OCI-LY1 (cell line): ENCODE measurements around the gene ACAP3.

Experiments
- H2AFZ ChIP-seq: fragments of 200-600 bp; sonication (generic), shearing (Covaris generic); 2 replicates; pipeline ENCODE4 v1.6.0; 2014; ENCODE audit warnings: antibody characterized with exemption, mild to moderate bottlenecking, low read length
- H3F3A ChIP-seq: fragments of 200-600 bp; sonication (generic), shearing (Covaris generic); 2 replicates; pipeline ENCODE4 v1.6.0; 2014; ENCODE audit warnings: mild to moderate bottlenecking, antibody characterized with exemption, low read length, moderate library complexity; ENCODE audit not compliant: insufficient read depth
- H3K27ac ChIP-seq: fragments of 200-600 bp; sonication (generic); 2 replicates; pipeline ENCODE4 v1.5.1; 2014; ENCODE audit warnings: low read length, mixed run types, mild to moderate bottlenecking, low read depth; ENCODE audit not compliant: poor library complexity, severe bottlenecking
- H3K27me3 ChIP-seq: fragments of 200-600 bp; sonication (generic); 2 replicates; pipeline ENCODE4 v1.6.0; 2014; ENCODE audit warnings: antibody characterized with exemption, mild to moderate bottlenecking, low read length, moderate library complexity; ENCODE audit not compliant: insufficient read depth
- H3K36me3 ChIP-seq: fragments of 200-600 bp; sonication (generic); 2 replicates; pipeline ENCODE4 v1.6.1; 2014; ENCODE audit warnings: mild to moderate bottlenecking, antibody characterized with exemption, low read length, moderate library complexity, mixed read lengths; ENCODE audit not compliant: insufficient read depth
- H3K4me1 ChIP-seq: fragments of 200-600 bp; sonication (generic); 2 replicates; pipeline ENCODE4 v1.5.1; 2014; ENCODE audit warnings: mild to moderate bottlenecking, low read length, moderate library complexity; ENCODE audit not compliant: insufficient read depth, severe bottlenecking
- H3K4me2 ChIP-seq: fragments of 200-600 bp; sonication (generic), shearing (Covaris generic); 2 replicates; pipeline ENCODE4 v1.6.1; 2014; ENCODE audit warnings: low read length
- H3K4me3 ChIP-seq: fragments of 200-600 bp; sonication (generic); 2 replicates; pipeline ENCODE4 v1.5.1; 2014; ENCODE audit warnings: low read length, low read depth, mild to moderate bottlenecking, mixed read lengths; ENCODE audit not compliant: poor library complexity, severe bottlenecking
- H3K79me2 ChIP-seq: fragments of 200-600 bp; shearing (Covaris generic); 2 replicates; pipeline ENCODE4 v1.6.1; 2016; ENCODE audit warnings: mixed run types, low read length, mixed read lengths; ENCODE audit not compliant: insufficient read depth
- H3K9ac ChIP-seq: fragments of 200-600 bp; sonication (generic), shearing (Covaris generic); 2 replicates; pipeline ENCODE4 v1.6.1; 2014; ENCODE audit warnings: mild to moderate bottlenecking, low read length, mixed read lengths
- H3K9me2 ChIP-seq: fragments of 200-600 bp; sonication (generic), shearing (Covaris generic); 2 replicates; pipeline ENCODE4 v1.6.1; 2014; ENCODE audit warnings: low read depth, mild to moderate bottlenecking, low read length, mixed read lengths
- H3K9me3 ChIP-seq: fragments of 200-600 bp; shearing (Covaris generic); 2 replicates; pipeline ENCODE4 v1.6.1; 2014; ENCODE audit warnings: low read length, mixed read lengths
- H4K20me1 ChIP-seq: fragments of 200-600 bp; sonication (generic), shearing (Covaris generic); 2 replicates; pipeline ENCODE4 v1.6.0; 2016; ENCODE audit warnings: mild to moderate bottlenecking, low read length; ENCODE audit not compliant: insufficient read depth
- EZH2 ChIP-seq: fragments of 200-600 bp; sonication (generic), shearing (Covaris generic); IDR thresholded peaks from 2 replicates; pipeline ENCODE4 v1.8.0; 2017; ENCODE audit warnings: borderline replicate concordance, mixed run types, mild to moderate bottlenecking, antibody characterized with exemption, low read length, moderate library complexity, mixed read lengths
- TF ChIP-seq, protein P1 (sequence below): fragments of 200-600 bp; sonication (generic), shearing (Covaris generic); IDR thresholded peaks from 2 replicates; pipeline ENCODE4 v1.5.1; 2017; ENCODE audit warnings: mild to moderate bottlenecking, antibody characterized with exemption, low read length, moderate library complexity, mixed read lengths

Gene ACAP3

DNA sequence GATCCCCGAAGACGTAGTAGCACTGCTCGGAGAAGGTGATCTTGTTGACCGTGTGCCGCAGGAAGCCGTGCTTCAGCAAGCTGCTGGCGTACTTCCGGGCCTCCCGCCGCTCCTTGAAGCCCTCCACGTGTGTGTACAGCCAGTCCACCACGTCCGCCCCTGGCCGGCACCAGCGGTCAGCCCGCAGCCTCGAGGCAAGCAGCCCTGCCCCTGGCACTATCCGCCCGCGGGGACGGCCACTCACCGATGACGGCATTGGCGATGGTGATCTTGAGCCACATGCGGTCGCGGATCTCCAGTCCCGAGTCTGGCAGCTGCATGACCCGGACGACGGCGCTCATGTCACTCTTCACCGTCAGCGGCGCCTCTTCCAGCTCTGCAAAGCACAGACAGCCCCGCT is 30.5 kb upstream of the ACAP3 start:
- H4K20me1 ChIP-seq: no peaks in the 10 kb centered on the region
- TF ChIP-seq, protein P1, sequence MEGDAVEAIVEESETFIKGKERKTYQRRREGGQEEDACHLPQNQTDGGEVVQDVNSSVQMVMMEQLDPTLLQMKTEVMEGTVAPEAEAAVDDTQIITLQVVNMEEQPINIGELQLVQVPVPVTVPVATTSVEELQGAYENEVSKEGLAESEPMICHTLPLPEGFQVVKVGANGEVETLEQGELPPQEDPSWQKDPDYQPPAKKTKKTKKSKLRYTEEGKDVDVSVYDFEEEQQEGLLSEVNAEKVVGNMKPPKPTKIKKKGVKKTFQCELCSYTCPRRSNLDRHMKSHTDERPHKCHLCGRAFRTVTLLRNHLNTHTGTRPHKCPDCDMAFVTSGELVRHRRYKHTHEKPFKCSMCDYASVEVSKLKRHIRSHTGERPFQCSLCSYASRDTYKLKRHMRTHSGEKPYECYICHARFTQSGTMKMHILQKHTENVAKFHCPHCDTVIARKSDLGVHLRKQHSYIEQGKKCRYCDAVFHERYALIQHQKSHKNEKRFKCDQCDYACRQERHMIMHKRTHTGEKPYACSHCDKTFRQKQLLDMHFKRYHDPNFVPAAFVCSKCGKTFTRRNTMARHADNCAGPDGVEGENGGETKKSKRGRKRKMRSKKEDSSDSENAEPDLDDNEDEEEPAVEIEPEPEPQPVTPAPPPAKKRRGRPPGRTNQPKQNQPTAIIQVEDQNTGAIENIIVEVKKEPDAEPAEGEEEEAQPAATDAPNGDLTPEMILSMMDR: no peak
- TF ChIP-seq EZH2: no peak
- no peaks in the 10 kb centered on the region; the same call in 1 of the 2 replicates for H3K36me3 ChIP-seq
- no peak overlapping the region for H3K27ac ChIP-seq
- no peak overlapping the region for H3K4me2 ChIP-seq
- no peaks in the 10 kb centered on the region for H3K9me3 ChIP-seq
- H3K27me3 ChIP-seq: no peaks in the 10 kb centered on the region
- H3F3A ChIP-seq: no peaks in the 10 kb centered on the region
- H3K4me3 ChIP-seq: no peak overlapping the region
- H3K9me2 ChIP-seq: no peaks in the 10 kb centered on the region
- no peak overlapping the region for H2AFZ ChIP-seq
- H3K9ac ChIP-seq: no peak overlapping the region
- H3K79me2 ChIP-seq: no peaks in the 10 kb centered on the region
- no peaks in the 10 kb centered on the region for H3K4me1 ChIP-seq

DNA sequence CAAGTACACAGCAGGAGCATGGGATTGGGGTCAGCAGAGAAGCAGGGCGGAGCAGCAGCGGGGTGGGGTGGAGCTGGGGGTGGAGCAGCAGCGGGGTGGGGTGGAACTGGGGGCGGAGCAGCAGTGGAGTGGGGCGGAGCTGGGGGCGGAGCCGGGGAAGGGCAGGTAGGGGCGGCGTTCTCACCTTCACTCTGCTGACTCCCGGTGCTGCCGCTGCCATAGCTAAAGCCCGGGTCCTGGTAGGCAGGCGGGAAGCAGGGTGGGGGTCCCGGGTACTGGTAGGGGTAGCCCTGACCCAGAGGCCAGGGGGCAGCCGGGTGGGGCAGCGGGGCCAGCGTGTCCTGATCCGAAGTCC is 30.0 kb upstream of the ACAP3 start:
- H2AFZ ChIP-seq: no peak overlapping the region
- no peak for TF ChIP-seq EZH2
- TF ChIP-seq, protein P1: no peak
- no peaks in the 10 kb centered on the region for H3F3A ChIP-seq
- H3K36me3 ChIP-seq: no peaks in the 10 kb centered on the region; the same call in 1 of the 2 replicates
- no peak overlapping the region for H3K4me2 ChIP-seq
- no peaks in the 10 kb centered on the region for H3K27me3 ChIP-seq
- H3K9ac ChIP-seq: no peak overlapping the region
- no peaks in the 10 kb centered on the region for H3K9me2 ChIP-seq
- no peaks in the 10 kb centered on the region for H3K79me2 ChIP-seq
- no peak overlapping the region for H3K27ac ChIP-seq
- H3K9me3 ChIP-seq: no peaks in the 10 kb centered on the region
- H3K4me3 ChIP-seq: no peak overlapping the region
- H3K4me1 ChIP-seq: no peaks in the 10 kb centered on the region
- H4K20me1 ChIP-seq: no peaks in the 10 kb centered on the region

DNA sequence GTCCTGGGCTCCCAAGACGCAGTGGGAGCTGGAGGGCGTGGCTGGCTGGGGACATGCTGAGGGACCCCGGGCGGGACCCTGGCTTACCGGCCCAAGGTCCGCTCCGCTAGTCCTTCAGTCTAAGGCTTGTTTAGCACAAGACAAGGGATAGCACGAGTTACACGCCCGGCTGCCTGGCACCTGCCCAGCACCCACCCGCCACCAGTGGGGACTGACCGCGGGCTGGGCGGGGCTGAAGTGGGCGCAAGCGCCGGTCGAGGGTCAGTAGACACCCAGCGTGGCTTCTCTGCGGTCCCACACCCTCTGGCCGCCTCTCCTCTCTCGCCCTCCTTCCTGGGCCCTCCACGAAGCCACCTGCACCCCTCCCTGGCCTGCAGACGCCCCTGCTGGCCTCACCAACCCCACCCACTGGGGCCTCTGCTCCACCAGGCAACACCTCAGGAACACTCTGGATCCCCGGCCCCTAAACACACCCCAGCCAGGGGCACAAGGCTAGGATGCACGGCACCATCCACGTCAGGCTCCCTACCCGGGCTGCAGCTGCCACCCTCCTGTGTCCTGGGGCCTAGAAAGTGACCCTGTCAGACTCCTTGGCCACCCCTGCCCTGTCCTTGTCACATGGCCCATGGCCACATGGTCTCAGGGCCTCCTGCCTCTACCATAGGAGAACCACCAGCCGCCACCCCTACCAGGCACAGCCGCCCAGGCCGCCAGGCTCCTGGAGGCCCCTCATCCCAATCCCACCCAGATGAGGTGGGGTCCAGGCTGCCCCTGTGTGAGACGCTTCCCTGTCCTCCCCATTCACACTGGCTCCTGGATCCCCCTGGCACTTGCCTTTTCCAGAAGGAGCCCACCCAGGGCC is 29.4 kb upstream of the ACAP3 start:
- no peaks in the 10 kb centered on the region for H3K4me1 ChIP-seq

More for the DNA sequence above, 29.4 kb upstream of the ACAP3 start:
- Histone ChIP-seq H3K36me3 (no peaks in the 10 kb centered on the region; the same call in 1 of the 2 replicates), H4K20me1 (no peaks in the 10 kb centered on the region), H3K9me2 (no peaks in the 10 kb centered on the region), H3K27ac (no peak overlapping the region), H3F3A (no peaks in the 10 kb centered on the region), H3K27me3 (no peaks in the 10 kb centered on the region), H3K9me3 (no peaks in the 10 kb centered on the region), H2AFZ (no peak overlapping the region), H3K9ac (no peak overlapping the region), H3K4me3 (no peak overlapping the region), H3K4me2 (no peak overlapping the region), H3K79me2 (no peaks in the 10 kb centered on the region)
- no peak for TF ChIP-seq EZH2
- TF ChIP-seq, protein P1: no peak
